SK-N-SH (cell line): ENCODE measurements around the gene PIK3CG. TPM values are rescaled to one million over a fixed set of nuclear protein-coding genes. Genes with fewer than 3 reads are reported as not detected.
"Not testable (repeated sequence)": the region's sequence is repeated elsewhere in the genome, so short reads cannot be mapped to it uniquely, and the experiment has no call there.

Source experiments
- CTCF ChIA-PET: fragments of 300-600, 350-600 bp; formaldehyde crosslinking; extraction: SDS; loops from one replicate; lab custom pipeline; 2021; lab: Yijun Ruan, JAX
- POLR2A ChIA-PET: fragments of 350-600 bp; sonication (Branson Sonifier 250); formaldehyde crosslinking; extraction: SDS; loops from one replicate; lab custom pipeline; 2020; ENCODE audit warnings: antibody characterized with exemption, inconsistent platforms; lab: Yijun Ruan, JAX
- DNase-seq: peaks from one replicate; pipeline ENCODE4 v3.0.0; 2012
- H2AFZ ChIP-seq: fragments of 200-600 bp; sonication (generic); 2 replicates; pipeline ENCODE4 v1.8.1; 2016; ENCODE audit warnings: antibody characterized with exemption, mild to moderate bottlenecking, low read depth
- H3F3A ChIP-seq: fragments of 200-600 bp; sonication (generic); replicated peaks from 2 replicates; pipeline ENCODE3; 2016; ENCODE audit warnings: antibody characterized with exemption, mild to moderate bottlenecking; ENCODE audit not compliant: insufficient read depth
- H3K27ac ChIP-seq, 2 experiments: fragments of 200-500 bp in 1 of 2; fragments of 200-600 bp in 1 of 2; sonication (Bioruptor generic) in 1 of 2; sonication (generic), shearing (Covaris generic) in 1 of 2; 2 replicates each; pipeline versions ENCODE4 v1.5.1 to v1.6.1; 2014 to 2016; ENCODE audit warnings: low read depth in 2 of 2, inconsistent platforms in 1 of 2, low read length in 1 of 2, mild to moderate bottlenecking in 1 of 2, mixed read lengths in 1 of 2
- H3K27me3 ChIP-seq: fragments of 200-600 bp; sonication (generic), shearing (Covaris generic); 2 replicates; pipeline ENCODE4 v1.6.1; 2016; ENCODE audit warnings: mixed run types; ENCODE audit not compliant: insufficient read depth
- H3K36me3 ChIP-seq, 2 experiments: fragments of 200-500 bp in 1 of 2; fragments of 200-600 bp in 1 of 2; sonication (Bioruptor generic) in 1 of 2; sonication (generic) in 1 of 2; replicated peaks in 1 of 2; 2 replicates each; pipeline versions ENCODE3 to v1.5.1; 2014 to 2016; ENCODE audit warnings: low read length in 1 of 2, mild to moderate bottlenecking in 1 of 2; ENCODE audit not compliant: insufficient read depth in 2 of 2, control insufficient read depth in 1 of 2
- H3K4me1 ChIP-seq, 2 experiments: fragments of 200-500 bp in 1 of 2; fragments of 200-600 bp in 1 of 2; sonication (Bioruptor generic) in 1 of 2; sonication (generic), shearing (Covaris generic) in 1 of 2; 2 replicates each; pipeline versions ENCODE4 v1.5.1 to v1.6.1; 2014 to 2016; ENCODE audit warnings: low read depth in 1 of 2, low read length in 1 of 2, mixed run types in 1 of 2; ENCODE audit not compliant: insufficient read depth in 2 of 2, control insufficient read depth in 1 of 2
- H3K4me2 ChIP-seq: fragments of 200-600 bp; sonication (generic), shearing (Covaris generic); 2 replicates; pipeline ENCODE4 v1.6.1; 2017; ENCODE audit warnings: mixed run types
- H3K4me3 ChIP-seq, 2 experiments: fragments of 200-500 bp in 1 of 2; fragments of 200-600 bp in 1 of 2; sonication (Bioruptor generic) in 1 of 2; sonication (generic), shearing (Covaris generic) in 1 of 2; 2 replicates each; pipeline versions ENCODE4 v1.5.1 to v1.8.1; 2014 to 2016; ENCODE audit warnings: low read depth in 2 of 2, inconsistent platforms in 1 of 2, low read length in 1 of 2, mild to moderate bottlenecking in 1 of 2, mixed read lengths in 1 of 2, moderate library complexity in 1 of 2
- H3K79me2 ChIP-seq: fragments of 200-600 bp; sonication (generic); 2 replicates; pipeline ENCODE4 v1.8.1; 2017; ENCODE audit warnings: mild to moderate bottlenecking; ENCODE audit not compliant: insufficient read depth
- H3K9ac ChIP-seq: fragments of 200-600 bp; sonication (generic); 2 replicates; pipeline ENCODE4 v1.6.1; 2017; ENCODE audit warnings: mixed run types
- H3K9me2 ChIP-seq: fragments of 200-600 bp; sonication (generic); 2 replicates; pipeline ENCODE4 v1.6.1; 2017; ENCODE audit warnings: mixed run types
- H3K9me3 ChIP-seq: fragments of 200-600 bp; sonication (generic); 2 replicates; pipeline ENCODE4 v1.6.1; 2017; ENCODE audit warnings: mixed run types, mild to moderate bottlenecking, moderate library complexity
- H4K20me1 ChIP-seq: fragments of 200-600 bp; sonication (generic); 2 replicates; pipeline ENCODE4 v1.6.1; 2017; ENCODE audit warnings: mild to moderate bottlenecking, mixed run types; ENCODE audit not compliant: insufficient read depth
- ELF1 ChIP-seq: IDR thresholded peaks from 2 replicates; pipeline ENCODE4 v1.4.0; 2012
- EP300 ChIP-seq, 2 experiments: IDR thresholded peaks; 2 replicates each; pipeline versions ENCODE4 v1.4.0 to v1.6.1; 2012; ENCODE audit warnings: borderline replicate concordance in 1 of 2, low read depth in 1 of 2, low read length in 1 of 2
- EZH2phosphoT487 ChIP-seq: fragments of 200-600 bp; sonication (generic); IDR thresholded peaks from 2 replicates; pipeline ENCODE4 v1.6.1; 2017; ENCODE audit warnings: low read depth, mixed run types, mild to moderate bottlenecking, antibody characterized with exemption, moderate library complexity, borderline replicate concordance
- FOXJ3 ChIP-seq: sonication (generic); formaldehyde crosslinking; IDR thresholded peaks from 2 replicates; pipeline ENCODE4 v1.5.1; 2020; ENCODE audit warnings: mild to moderate bottlenecking, missing genetic modification reagents
- JUND ChIP-seq: IDR thresholded peaks from 2 replicates; pipeline ENCODE4 v1.4.0; 2012
- MEF2A ChIP-seq: IDR thresholded peaks from 2 replicates; pipeline ENCODE4 v1.4.0; 2012; ENCODE audit warnings: low read depth, borderline replicate concordance
- MXI1 ChIP-seq: IDR thresholded peaks from 2 replicates; pipeline ENCODE4 v1.6.1; 2012; ENCODE audit warnings: mild to moderate bottlenecking, low read depth, low read length, improper control_type of control experiment
- RCOR1 ChIP-seq: fragments of 150-350 bp; IDR thresholded peaks from 2 replicates; pipeline ENCODE4 v1.6.1; 2017; ENCODE audit warnings: antibody characterized with exemption, low read length
- SMC3 ChIP-seq: IDR thresholded peaks from 2 replicates; pipeline ENCODE4 v1.6.1; 2012; ENCODE audit warnings: low read depth, low read length, improper control_type of control experiment
- TAF1 ChIP-seq: IDR thresholded peaks from 2 replicates; pipeline ENCODE4 v1.6.1; 2012; ENCODE audit warnings: low read depth, mild to moderate bottlenecking, low read length, moderate library complexity, borderline replicate concordance
- TCF12 ChIP-seq: IDR thresholded peaks from 2 replicates; pipeline ENCODE4 v1.4.0; 2012
- WGBS: methylation state at CpG from one replicate; pipeline ENCODE4 v1.1.6; 2017; ENCODE audit warnings: low lambda C conversion rate; 5-methylcytosine and 5-hydroxymethylcytosine counted together
- polyA plus RNA-seq, 3 experiments: library from polyadenylated mRNA; depleted of rRNA; stranded (reverse); fragments of >200 nt; gene quantifications; 2 replicates each; pipeline ENCODE4 v1.2.3, GENCODE V29; 2012
- TF ChIP-seq, protein P1 (sequence below): IDR thresholded peaks from 2 replicates; pipeline ENCODE4 v1.4.0; 2012; ENCODE audit warnings: low read depth, borderline replicate concordance

PIK3CG gene
- polyA plus RNA-seq, 1 of the 3 experiments (the other 2 are of a cell fraction) = not detected

DNA sequence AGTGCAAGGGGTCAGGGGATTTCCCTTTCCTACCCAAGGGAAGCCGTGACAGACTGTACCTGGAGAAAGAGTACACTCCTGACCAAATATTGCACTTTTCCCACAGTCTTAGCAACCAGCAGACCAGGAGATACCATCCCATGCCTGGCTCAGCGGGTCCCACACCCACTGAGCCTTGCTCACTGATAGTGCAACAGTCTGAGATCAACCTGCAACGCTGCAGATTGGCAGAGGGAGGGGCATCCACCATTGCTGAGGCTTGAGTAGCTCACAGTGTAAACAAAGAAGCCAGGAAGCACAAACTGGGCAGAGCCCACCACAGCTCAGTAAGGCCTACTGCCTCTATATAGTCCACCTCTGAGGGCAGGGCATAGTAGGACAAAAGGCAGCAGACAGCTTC, 53.9 kb downstream of the PIK3CG start:
- TF ChIP-seq EZH2phosphoT487 = no peak
- TF ChIP-seq RCOR1 = no peak
- no peak for TF ChIP-seq FOXJ3 (CRISPR knock-in tag)
- TF ChIP-seq, protein P1, sequence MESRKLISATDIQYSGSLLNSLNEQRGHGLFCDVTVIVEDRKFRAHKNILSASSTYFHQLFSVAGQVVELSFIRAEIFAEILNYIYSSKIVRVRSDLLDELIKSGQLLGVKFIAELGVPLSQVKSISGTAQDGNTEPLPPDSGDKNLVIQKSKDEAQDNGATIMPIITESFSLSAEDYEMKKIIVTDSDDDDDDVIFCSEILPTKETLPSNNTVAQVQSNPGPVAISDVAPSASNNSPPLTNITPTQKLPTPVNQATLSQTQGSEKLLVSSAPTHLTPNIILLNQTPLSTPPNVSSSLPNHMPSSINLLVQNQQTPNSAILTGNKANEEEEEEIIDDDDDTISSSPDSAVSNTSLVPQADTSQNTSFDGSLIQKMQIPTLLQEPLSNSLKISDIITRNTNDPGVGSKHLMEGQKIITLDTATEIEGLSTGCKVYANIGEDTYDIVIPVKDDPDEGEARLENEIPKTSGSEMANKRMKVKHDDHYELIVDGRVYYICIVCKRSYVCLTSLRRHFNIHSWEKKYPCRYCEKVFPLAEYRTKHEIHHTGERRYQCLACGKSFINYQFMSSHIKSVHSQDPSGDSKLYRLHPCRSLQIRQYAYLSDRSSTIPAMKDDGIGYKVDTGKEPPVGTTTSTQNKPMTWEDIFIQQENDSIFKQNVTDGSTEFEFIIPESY = no peak
- no peak for TF ChIP-seq JUND
- no peak for TF ChIP-seq MEF2A
- no peak for TF ChIP-seq EP300 (IDR thresholded peaks at IDR 0.05; ENCODE audit: borderline replicate concordance in 1 of 2, low read depth in 1 of 2, low read length in 1 of 2)
- no peak for TF ChIP-seq SMC3
- TF ChIP-seq MXI1 = no peak
- no peak for TF ChIP-seq ELF1
- no peak for TF ChIP-seq TAF1
- TF ChIP-seq TCF12 = no peak
- Histone ChIP-seq H3F3A (no peaks in the 10 kb centered on the region), H3K27ac (no peak overlapping the region), H3K4me2 (no peak overlapping the region), H4K20me1 (no peaks in the 10 kb centered on the region), H3K36me3 (no peaks in the 10 kb centered on the region), H3K9ac (no peak overlapping the region), H2AFZ (no peak overlapping the region), H3K27me3 (no peaks in the 10 kb centered on the region; the same call in 1 of the 2 replicates), H3K9me3 (no peaks in the 10 kb centered on the region; the same call in 1 of the 2 replicates), H3K9me2 (no peaks in the 10 kb centered on the region), H3K4me3 (no peak overlapping the region), H3K79me2 (no peaks in the 10 kb centered on the region), H3K4me1 (no peaks in the 10 kb centered on the region)
- CTCF ChIA-PET = interaction anchor here (1.2 to 1.5 kb wide), 2 partner anchors 13 to 229 kb away, joined by 3 to 5 read pairs; no protein-coding TSS in a partner anchor
- WGBS = 17% methylated on average over 2 of the region's 3 CpGs
- DNase-seq = no peak
- POLR2A ChIA-PET = no interaction called here

DNA sequence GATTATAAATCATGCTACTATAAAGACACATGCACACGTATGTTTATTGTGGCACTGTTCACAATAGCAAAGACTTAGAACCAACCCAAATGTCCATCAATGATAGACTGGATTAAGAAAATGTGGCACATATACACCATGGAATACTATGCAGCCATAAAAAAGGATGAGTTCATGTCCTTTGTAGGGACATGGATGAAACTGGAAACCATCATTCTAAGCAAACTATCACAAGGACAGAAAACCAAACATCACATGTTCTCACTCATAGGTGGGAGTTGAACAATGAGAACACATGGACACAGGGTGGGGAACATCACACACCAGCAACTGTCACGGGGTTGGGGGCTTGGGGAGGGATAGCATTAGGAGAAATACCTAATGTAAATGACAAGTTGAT, 59.4 kb downstream of the PIK3CG start:
- H3K4me1 ChIP-seq, H3K9ac ChIP-seq, H3F3A ChIP-seq, H3K27me3 ChIP-seq, H3K79me2 ChIP-seq, DNase-seq, H3K27ac ChIP-seq, H3K9me2 ChIP-seq, H2AFZ ChIP-seq, H3K9me3 ChIP-seq, H4K20me1 ChIP-seq, POLR2A ChIA-PET, H3K4me2 ChIP-seq, H3K4me3 ChIP-seq, H3K36me3 ChIP-seq: not testable (repeated sequence)
- 16% methylated on average over 2 of the region's 2 CpGs for WGBS
- CTCF ChIA-PET = interaction anchor here (1.6 kb wide), 1 partner anchor 23 kb away, joined by 3 read pairs; no protein-coding TSS in a partner anchor
